ENCODE results near the gene TUBGCP2.

TUBGCP2 gene

GRCh38 chr10:133230044-133230361 lies 78.7 kb downstream of the TUBGCP2 start, which contains the start of gene UTF1:
TSS of gene UTF1 (plus strand) at chr10:133230217. CDS start at chr10:133230289, 72 bp downstream.
- DNase-seq (ENCODE audit: low read depth), result no peak

- DNase-seq (ENCODE audit: low read depth), result no peak
Observed at GRCh38 chr10:133229265-133230043, 79.2 kb downstream of the TUBGCP2 start.

Measured in stromal cell of bone marrow (primary cell).